SK-N-MC (cell line): ENCODE results near the gene NAE1.

Experiments
- EZH2 ChIP-seq: fragments of 200-600 bp; sonication (generic); IDR thresholded peaks from one replicate; pipeline ENCODE4 v1.6.1; 2017; ENCODE audit warnings: antibody characterized with exemption
- POLR2AphosphoS5 ChIP-seq: IDR thresholded peaks from 2 replicates; pipeline ENCODE4 v1.6.1; 2012; ENCODE audit warnings: mild to moderate bottlenecking, low read depth, low read length, borderline replicate concordance

DNA sequence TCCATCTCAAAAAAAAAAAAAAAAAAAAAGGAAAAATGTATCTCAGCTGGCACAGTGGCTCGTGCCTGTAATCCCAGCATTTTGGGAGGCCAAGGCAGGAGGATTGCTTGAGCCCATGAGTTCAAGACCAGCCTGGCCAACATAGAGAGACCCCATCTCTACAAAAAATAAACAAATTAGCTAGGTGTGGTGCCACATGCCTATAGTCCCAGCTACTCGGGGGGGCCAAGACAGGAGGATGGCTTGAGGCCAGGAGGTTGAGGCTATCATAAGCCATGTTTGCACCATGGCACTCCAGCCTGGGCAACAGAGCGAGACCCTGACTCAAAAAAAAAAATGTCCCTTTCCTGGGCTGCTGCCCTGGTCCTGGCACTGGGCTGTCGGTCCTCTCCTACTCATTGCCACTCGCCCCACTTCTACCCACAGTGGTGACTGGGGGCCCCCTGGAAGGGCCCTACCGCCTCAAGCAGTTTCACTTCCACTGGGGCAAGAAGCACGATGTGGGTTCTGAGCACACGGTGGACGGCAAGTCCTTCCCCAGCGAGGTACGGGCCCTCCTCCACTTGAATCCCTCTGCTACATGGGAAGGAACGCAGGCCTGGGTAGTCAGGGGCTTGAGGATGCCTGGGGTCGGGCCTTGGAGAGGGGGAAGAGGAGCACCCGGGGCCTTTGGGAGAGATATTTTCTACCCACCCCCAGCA is 19.5 kb upstream of the NAE1 start:
- TF ChIP-seq EZH2 (no peak), POLR2AphosphoS5 (no peak)
